ENCODE data around the gene PSMD1.
"Not testable (repeated sequence)": the region's sequence is repeated elsewhere in the genome, so short reads cannot be mapped to it uniquely, and the experiment has no call there.

Gene PSMD1

GRCh38 chr2:231056453-231057416 is at the start of gene PSMD1:
Gene PSMD1, plus strand, starts transcription at chr2:231056867. Its CDS starts 159 bp downstream, at chr2:231057026.
- DNase-seq (ENCODE audit: low read depth) = peak; percentile 87

- no peak for DNase-seq (ENCODE audit: low read depth)
These were observed 49.2 kb upstream of the PSMD1 start for GRCh38 chr2:231007286-231008098.

GRCh38 chr2:231008131-231008530 is 48.5 kb upstream of the PSMD1 start:
- DNase-seq (ENCODE audit: low read depth) = no peak

- DNase-seq (ENCODE audit: low read depth) = no peak
These were observed 47.3 kb upstream of the PSMD1 start for GRCh38 chr2:231009236-231009919.

GRCh38 chr2:231010201-231010730 is 46.4 kb upstream of the PSMD1 start:
- DNase-seq (ENCODE audit: low read depth) = no peak

- no peak for DNase-seq (ENCODE audit: low read depth)
These were observed 45.1 kb upstream of the PSMD1 start for GRCh38 chr2:231011526-231011925.

- DNase-seq (ENCODE audit: low read depth) = no peak
These were observed 44.2 kb upstream of the PSMD1 start for GRCh38 chr2:231012463-231012862.

GRCh38 chr2:231013820-231014219 is 42.8 kb upstream of the PSMD1 start:
- no peak for DNase-seq (ENCODE audit: low read depth)

GRCh38 chr2:231015478-231015877 is 41.2 kb upstream of the PSMD1 start:
- no peak for DNase-seq (ENCODE audit: low read depth)

GRCh38 chr2:231015926-231016325 is 40.7 kb upstream of the PSMD1 start:
- DNase-seq (ENCODE audit: low read depth) = no peak

- no peak for DNase-seq (ENCODE audit: low read depth)
These were observed 40.0 kb upstream of the PSMD1 start for GRCh38 chr2:231016566-231017230.

- DNase-seq (ENCODE audit: low read depth) = no peak
These were observed 39.5 kb upstream of the PSMD1 start for GRCh38 chr2:231017231-231017598.

GRCh38 chr2:231018184-231018583 is 38.5 kb upstream of the PSMD1 start:
- DNase-seq (ENCODE audit: low read depth) = no peak

- DNase-seq (ENCODE audit: low read depth) = not testable (repeated sequence)
These were observed 31.6 kb upstream of the PSMD1 start for GRCh38 chr2:231025059-231025458.

GRCh38 chr2:231028889-231029288 is 27.8 kb upstream of the PSMD1 start:
- no peak for DNase-seq (ENCODE audit: low read depth)

GRCh38 chr2:231029563-231029962 is 27.1 kb upstream of the PSMD1 start:
- DNase-seq (ENCODE audit: low read depth) = no peak

GRCh38 chr2:231030725-231031124 is 25.9 kb upstream of the PSMD1 start:
- DNase-seq (ENCODE audit: low read depth) = no peak

GRCh38 chr2:231032575-231033140 is 24.0 kb upstream of the PSMD1 start:
- no peak for DNase-seq (ENCODE audit: low read depth)

- no peak for DNase-seq (ENCODE audit: low read depth)
These were observed 23.2 kb upstream of the PSMD1 start for GRCh38 chr2:231033147-231034132.
